Gastrocnemius medialis (tissue), 4 donors: ENCODE results near the gene GAD2.

Experiments
- POLR2A ChIP-seq, 2 donors: fragments of 450-650 bp; IDR thresholded peaks; one replicate each; pipeline ENCODE4 v1.6.1; 2017; ENCODE audit warnings: antibody characterized with exemption in 2 of 2, mild to moderate bottlenecking in 2 of 2, moderate library complexity in 2 of 2
- TF ChIP-seq, protein P1 (sequence below), 5 experiments: fragments of 450-650 bp in 3 of 5; fragments of 200-600 bp in 2 of 5; sonication (generic) in 2 of 5; IDR thresholded peaks in 4 of 5; conservative IDR thresholded peaks in 1 of 5; 1 replicate in 4 of 5; 2 replicates in 1 of 5; pipeline ENCODE4 v1.5.1; 2016 to 2019; ENCODE audit warnings: antibody characterized with exemption in 5 of 5, mild to moderate bottlenecking in 3 of 5, moderate library complexity in 3 of 5

DNA sequence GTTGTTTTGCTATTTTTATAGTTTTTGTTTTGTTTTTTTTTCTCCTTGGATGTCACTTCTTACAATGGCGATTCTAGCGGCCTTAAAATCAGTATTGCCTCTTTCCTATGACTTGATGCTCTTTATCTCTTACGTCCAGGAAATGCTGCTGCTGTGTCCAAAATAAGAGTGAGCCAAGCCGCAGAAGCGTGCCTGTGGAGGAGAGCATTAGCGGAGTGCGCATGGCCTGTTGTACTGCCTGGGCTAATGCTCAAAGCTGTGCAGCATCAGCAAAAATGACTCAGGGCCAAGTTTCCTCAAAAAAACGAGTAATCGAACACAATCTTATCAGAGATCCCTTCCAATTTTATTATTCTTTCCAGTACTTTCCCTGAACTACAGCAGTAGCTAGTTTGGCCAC is 18.5 kb upstream of the GAD2 start:
- TF ChIP-seq, protein P1, sequence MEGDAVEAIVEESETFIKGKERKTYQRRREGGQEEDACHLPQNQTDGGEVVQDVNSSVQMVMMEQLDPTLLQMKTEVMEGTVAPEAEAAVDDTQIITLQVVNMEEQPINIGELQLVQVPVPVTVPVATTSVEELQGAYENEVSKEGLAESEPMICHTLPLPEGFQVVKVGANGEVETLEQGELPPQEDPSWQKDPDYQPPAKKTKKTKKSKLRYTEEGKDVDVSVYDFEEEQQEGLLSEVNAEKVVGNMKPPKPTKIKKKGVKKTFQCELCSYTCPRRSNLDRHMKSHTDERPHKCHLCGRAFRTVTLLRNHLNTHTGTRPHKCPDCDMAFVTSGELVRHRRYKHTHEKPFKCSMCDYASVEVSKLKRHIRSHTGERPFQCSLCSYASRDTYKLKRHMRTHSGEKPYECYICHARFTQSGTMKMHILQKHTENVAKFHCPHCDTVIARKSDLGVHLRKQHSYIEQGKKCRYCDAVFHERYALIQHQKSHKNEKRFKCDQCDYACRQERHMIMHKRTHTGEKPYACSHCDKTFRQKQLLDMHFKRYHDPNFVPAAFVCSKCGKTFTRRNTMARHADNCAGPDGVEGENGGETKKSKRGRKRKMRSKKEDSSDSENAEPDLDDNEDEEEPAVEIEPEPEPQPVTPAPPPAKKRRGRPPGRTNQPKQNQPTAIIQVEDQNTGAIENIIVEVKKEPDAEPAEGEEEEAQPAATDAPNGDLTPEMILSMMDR (IDR thresholded peaks at IDR 0.05 in 4 of 5, conservative IDR thresholded peaks at IDR 0.05 in 1 of 5): no peak
- TF ChIP-seq POLR2A (IDR thresholded peaks at IDR 0.05): no peak
